WERI-Rb-1 (cell line): ENCODE measurements around the gene PARL.

Experiments
- DNase-seq: peaks from one replicate; pipeline ENCODE4 v3.0.0-alpha.2; 2020
- H3K27ac ChIP-seq: fragments of 250-450 bp; sonication (Bioruptor Pico); 2 replicates; pipeline ENCODE4 v1.5.1; 2020; ENCODE audit warnings: mild to moderate bottlenecking, moderate library complexity
- H3K27me3 ChIP-seq: fragments of 250-450 bp; sonication (Bioruptor Pico); 2 replicates; pipeline ENCODE4 v1.5.1; 2021; ENCODE audit warnings: mild to moderate bottlenecking, low read depth, moderate library complexity; ENCODE audit not compliant: insufficient read depth, severe bottlenecking
- H3K36me3 ChIP-seq: fragments of 250-450 bp; sonication (Bioruptor Pico); 2 replicates; pipeline ENCODE4 v1.5.1; 2020; ENCODE audit warnings: mild to moderate bottlenecking, moderate library complexity
- H3K4me3 ChIP-seq: 2 replicates; pipeline ENCODE4 v1.5.1; 2011; ENCODE audit warnings: low read depth, mild to moderate bottlenecking, control low read depth, low read length
- H3K9me3 ChIP-seq: fragments of 250-450 bp; sonication (Bioruptor Pico); 2 replicates; pipeline ENCODE4 v1.5.1; 2021; ENCODE audit warnings: mild to moderate bottlenecking, moderate library complexity; ENCODE audit not compliant: severe bottlenecking
- TF ChIP-seq, protein P1 (sequence below): IDR thresholded peaks from 2 replicates; pipeline ENCODE4 v1.5.1; 2011; ENCODE audit warnings: low read depth, mild to moderate bottlenecking, control low read depth, inconsistent platforms, low read length

PARL gene

DNA sequence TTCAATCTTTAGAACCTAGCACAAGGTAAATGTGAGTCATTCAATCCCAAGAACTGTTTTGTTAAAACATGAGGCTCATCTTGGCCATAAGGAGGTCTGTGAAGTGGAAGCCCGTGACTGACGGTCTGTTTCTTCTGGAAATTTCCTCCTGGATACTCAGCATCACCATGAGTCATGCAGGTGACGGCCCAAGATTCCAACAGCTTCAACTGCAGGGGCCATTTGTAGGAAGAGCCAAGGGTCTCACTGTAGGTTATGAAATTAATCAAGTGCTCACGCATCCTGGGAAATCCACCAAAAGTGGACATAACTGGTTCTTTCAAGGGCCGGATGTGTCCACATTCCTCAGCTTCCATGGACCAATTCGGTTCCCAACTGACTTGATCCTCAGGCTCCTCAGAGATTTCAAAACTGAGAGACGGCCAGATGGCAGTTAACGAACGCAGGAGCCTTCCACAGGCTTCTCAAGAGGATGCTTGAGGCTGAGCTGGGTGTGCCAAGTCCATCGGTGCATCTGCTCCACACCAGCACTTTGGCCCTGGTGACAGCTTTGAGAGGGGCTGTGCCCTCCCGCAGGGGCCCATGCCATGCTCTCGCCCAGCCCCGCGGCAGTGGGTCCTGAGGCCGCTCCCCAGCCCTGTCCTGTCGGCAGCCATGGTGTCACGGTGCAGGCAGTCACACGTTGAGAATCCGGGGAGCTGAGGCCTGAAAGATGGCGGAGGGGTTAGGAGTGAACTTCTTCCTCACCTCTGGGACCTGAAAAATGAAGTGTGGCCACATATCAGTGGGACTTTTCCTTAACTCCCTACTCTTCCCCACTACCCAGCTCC lies 67.8 kb downstream of the PARL start:
- no peaks in the 10 kb centered on the region for H3K27me3 ChIP-seq
- no peak overlapping the region for H3K4me3 ChIP-seq
- H3K36me3 ChIP-seq: peaks cover 18% of the 10 kb centered on the region
- no peak overlapping the region for H3K27ac ChIP-seq
- TF ChIP-seq, protein P1, sequence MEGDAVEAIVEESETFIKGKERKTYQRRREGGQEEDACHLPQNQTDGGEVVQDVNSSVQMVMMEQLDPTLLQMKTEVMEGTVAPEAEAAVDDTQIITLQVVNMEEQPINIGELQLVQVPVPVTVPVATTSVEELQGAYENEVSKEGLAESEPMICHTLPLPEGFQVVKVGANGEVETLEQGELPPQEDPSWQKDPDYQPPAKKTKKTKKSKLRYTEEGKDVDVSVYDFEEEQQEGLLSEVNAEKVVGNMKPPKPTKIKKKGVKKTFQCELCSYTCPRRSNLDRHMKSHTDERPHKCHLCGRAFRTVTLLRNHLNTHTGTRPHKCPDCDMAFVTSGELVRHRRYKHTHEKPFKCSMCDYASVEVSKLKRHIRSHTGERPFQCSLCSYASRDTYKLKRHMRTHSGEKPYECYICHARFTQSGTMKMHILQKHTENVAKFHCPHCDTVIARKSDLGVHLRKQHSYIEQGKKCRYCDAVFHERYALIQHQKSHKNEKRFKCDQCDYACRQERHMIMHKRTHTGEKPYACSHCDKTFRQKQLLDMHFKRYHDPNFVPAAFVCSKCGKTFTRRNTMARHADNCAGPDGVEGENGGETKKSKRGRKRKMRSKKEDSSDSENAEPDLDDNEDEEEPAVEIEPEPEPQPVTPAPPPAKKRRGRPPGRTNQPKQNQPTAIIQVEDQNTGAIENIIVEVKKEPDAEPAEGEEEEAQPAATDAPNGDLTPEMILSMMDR: no peak
- H3K9me3 ChIP-seq: no peaks in the 10 kb centered on the region
- no peak for DNase-seq

DNA sequence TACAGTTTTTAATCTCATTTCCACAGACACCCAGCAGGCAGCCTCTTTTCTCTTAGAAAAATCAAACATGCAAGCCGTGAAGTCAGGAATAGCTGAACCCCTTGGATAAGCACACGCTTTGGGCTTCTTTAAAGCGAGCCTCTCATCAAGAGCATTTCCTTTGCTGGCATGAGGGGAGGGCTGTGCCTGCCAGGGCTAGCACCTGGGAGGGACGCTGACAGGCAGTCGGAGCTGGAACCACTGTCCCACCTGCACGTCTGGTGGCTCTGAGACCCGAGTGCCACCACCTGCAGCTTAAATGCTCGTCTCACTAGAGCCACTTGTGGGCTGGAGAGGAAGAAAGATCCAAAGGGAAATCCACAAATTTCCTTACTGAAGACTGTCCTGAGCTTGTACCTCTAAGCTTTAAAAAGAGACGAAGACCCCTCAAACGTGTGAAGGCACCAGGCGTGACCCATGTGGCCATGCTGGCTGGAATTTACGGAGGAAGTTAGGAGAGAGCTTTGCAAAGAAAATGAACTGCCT lies 68.7 kb downstream of the PARL start:
- Histone ChIP-seq H3K36me3 (peaks cover 27% of the 10 kb centered on the region), H3K4me3 (no peak overlapping the region), H3K27me3 (no peaks in the 10 kb centered on the region), H3K9me3 (no peaks in the 10 kb centered on the region), H3K27ac (no peak overlapping the region)
- TF ChIP-seq, protein P1: no peak
- no peak for DNase-seq

DNA sequence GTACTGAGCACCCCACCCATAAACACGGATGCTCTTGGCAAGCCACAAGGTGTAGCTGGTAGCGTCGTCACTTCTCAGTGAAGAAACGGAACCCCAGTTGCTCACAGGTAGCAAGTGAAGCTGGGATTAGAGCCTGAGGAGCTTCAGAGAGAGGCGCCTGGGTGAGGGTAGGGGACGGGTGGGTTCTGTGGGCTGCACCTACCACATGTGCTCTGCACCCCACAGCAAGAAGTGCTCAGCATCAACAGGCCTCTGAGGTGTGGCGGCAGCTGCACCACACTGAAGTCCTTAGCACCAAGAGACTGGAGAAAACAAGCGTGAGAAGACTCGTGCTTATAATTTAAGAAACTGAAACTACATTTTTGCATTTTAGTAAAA lies 69.1 kb downstream of the PARL start:
- H3K27me3 ChIP-seq: no peaks in the 10 kb centered on the region
- H3K27ac ChIP-seq: no peak overlapping the region
- no peak overlapping the region for H3K4me3 ChIP-seq
- peaks cover 31% of the 10 kb centered on the region for H3K36me3 ChIP-seq
- TF ChIP-seq, protein P1: no peak
- H3K9me3 ChIP-seq: no peaks in the 10 kb centered on the region
- DNase-seq: no peak

DNA sequence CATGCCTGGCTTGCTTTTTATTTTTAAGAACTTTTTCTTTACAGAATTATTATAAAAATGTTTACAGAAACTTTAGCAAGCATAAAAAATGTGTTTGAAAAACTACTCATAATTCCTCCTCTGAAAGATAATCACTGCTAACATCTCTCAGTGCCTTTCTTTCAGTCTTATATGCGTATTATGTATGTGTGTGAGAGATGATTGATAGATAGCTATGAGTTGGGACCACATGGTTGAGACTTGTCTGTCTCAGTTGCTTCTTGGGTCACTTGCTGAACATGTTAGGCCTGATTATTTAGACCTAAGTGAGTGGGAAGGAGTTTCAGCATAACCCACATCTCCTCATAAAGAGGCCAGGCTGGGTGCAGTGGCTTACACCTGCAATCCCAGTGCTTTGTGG lies 70.4 kb downstream of the PARL start:
- H3K27me3 ChIP-seq: no peaks in the 10 kb centered on the region
- H3K9me3 ChIP-seq: no peaks in the 10 kb centered on the region
- no peak overlapping the region for H3K27ac ChIP-seq
- DNase-seq: no peak
- TF ChIP-seq, protein P1: no peak
- peaks cover 44% of the 10 kb centered on the region for H3K36me3 ChIP-seq
- no peak overlapping the region for H3K4me3 ChIP-seq

DNA sequence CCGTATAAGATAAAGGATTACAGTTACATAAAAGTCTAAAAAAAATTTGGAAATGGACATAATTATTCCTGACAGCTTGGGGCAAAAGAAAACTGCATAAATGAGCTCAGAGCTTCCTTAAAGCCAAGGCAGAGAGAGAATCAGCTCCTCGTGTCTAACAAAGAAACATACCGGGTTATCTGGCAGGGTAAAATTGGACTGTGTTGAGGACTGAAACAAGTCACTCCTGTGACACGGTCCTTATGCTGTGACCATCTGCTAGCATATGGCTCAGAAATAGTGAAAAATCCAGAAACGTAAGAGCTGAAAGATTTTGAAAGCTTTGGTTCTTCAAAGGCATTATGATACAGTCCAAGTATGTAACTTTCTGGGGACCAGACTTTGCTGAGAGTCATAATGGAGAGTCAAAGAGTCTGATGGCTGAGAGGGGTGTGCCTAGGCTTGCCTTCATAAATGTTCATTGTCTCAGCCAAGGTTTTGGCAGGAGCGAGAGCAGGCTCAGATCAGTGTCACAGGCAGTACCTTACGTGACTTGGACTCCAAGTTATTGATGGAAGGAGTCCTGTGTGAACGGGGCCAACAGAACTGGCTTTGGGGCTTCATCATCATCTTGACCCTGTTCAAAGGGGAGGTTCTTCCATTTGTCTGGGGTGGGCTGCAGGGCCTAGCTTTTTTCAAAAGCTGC lies 71.8 kb downstream of the PARL start:
- Histone ChIP-seq H3K27ac (no peak overlapping the region), H3K4me3 (no peak overlapping the region), H3K9me3 (no peaks in the 10 kb centered on the region), H3K36me3 (peaks cover 58% of the 10 kb centered on the region), H3K27me3 (no peaks in the 10 kb centered on the region)
- no peak for DNase-seq
- TF ChIP-seq, protein P1: no peak
